GM21447 (cell line): ENCODE data around the gene PRR12.

Source experiments
- ATAC-seq: cut with Tn5 transposase; IDR thresholded peaks from one replicate; pipeline ENCODE4 v1.9.1; 2021; ENCODE audit not compliant: unreplicated experiment

Gene PRR12

GRCh38 chr19:49643466-49643865 lies 52.5 kb downstream of the PRR12 start:
- ATAC-seq: no peak

GRCh38 chr19:49645592-49645991 lies 54.6 kb downstream of the PRR12 start:
- ATAC-seq: no peak

GRCh38 chr19:49645995-49646394 lies 55.0 kb downstream of the PRR12 start:
- ATAC-seq: no peak

DNA sequence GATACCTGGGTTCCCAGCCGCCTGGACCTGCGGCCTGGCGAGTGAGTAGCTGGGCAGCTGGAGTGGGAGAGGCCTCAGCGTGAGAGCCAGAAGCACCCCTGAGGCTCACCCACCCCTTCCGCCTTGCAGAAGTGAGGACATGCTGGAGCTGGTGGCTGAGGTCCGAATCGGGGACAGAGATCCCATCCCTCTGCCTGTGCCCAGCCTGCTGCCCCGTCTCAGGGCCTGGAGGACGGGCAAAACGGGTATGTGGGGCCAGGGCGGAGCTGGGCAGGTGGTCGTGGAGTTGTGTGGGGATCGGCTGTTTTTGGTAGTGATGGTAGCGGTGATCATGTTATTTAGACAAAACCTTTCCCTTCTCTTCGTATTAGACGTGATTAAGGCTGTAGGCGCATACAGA lies 55.6 kb downstream of the PRR12 start:
- no peak for ATAC-seq

GRCh38 chr19:49651029-49651819 lies 60.2 kb downstream of the PRR12 start:
- no peak for ATAC-seq

DNA sequence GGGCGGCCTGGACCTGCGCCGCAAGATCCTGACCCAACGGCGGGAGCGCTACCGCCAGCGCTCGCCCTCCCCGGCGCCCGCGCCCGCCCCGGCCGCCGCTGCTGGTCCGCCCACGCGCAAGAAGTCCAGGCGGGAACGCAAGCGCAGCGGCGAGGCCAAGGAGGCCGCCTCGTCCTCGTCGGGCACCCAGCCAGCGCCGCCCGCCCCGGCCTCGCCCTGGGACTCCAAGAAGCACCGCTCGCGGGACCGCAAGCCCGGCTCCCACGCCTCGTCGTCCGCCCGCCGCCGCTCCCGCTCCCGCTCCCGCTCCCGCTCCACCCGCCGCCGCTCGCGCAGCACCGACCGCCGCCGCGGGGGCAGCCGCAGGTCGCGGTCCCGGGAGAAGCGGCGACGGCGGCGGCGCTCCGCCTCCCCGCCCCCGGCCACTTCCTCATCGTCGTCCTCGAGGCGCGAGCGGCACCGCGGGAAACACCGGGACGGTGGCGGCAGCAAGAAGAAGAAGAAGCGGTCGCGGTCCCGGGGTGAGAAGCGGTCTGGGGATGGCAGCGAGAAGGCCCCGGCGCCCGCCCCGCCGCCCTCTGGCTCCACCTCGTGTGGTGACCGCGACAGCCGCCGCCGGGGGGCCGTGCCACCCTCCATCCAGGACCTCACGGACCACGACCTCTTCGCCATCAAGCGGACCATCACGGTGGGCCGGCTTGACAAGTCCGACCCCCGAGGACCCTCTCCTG lies 61.0 kb downstream of the PRR12 start:
- ATAC-seq: no peak

- ATAC-seq: no peak
Measured at GRCh38 chr19:49652551-49653465, 61.8 kb downstream of the PRR12 start.

DNA sequence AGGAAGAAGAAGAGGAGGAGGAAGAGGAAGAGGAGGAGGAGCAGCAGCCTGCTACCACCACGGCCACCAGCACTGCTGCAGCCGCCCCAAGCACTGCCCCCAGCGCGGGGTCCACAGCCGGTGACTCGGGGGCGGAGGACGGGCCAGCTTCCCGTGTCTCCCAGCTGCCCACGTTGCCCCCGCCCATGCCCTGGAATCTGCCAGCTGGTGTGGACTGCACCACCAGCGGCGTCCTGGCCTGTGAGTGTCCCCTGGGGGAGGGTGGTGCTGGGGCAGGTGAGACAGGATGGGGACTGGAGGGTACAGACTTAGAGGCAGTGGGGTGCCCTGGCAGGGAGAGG lies 62.5 kb downstream of the PRR12 start:
- ATAC-seq: no peak

DNA sequence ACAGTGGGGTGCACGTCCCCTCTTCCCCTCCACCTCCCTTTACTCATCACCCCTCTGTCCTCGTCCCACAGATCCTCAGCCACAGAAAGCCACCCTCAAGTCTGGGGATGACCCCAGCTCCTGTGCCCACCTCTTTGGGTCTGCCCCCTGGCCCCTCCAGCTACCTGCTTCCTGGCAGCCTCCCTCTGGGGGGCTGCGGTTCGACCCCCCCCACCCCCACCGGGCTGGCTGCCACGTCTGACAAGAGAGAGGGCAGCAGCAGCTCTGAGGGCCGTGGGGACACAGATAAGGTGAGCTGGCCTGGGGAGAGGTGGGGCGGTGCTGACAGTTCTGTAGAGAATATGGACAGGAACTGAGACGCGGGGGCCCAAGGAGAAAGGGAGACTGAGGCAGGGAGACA lies 63.6 kb downstream of the PRR12 start:
- no peak for ATAC-seq

DNA sequence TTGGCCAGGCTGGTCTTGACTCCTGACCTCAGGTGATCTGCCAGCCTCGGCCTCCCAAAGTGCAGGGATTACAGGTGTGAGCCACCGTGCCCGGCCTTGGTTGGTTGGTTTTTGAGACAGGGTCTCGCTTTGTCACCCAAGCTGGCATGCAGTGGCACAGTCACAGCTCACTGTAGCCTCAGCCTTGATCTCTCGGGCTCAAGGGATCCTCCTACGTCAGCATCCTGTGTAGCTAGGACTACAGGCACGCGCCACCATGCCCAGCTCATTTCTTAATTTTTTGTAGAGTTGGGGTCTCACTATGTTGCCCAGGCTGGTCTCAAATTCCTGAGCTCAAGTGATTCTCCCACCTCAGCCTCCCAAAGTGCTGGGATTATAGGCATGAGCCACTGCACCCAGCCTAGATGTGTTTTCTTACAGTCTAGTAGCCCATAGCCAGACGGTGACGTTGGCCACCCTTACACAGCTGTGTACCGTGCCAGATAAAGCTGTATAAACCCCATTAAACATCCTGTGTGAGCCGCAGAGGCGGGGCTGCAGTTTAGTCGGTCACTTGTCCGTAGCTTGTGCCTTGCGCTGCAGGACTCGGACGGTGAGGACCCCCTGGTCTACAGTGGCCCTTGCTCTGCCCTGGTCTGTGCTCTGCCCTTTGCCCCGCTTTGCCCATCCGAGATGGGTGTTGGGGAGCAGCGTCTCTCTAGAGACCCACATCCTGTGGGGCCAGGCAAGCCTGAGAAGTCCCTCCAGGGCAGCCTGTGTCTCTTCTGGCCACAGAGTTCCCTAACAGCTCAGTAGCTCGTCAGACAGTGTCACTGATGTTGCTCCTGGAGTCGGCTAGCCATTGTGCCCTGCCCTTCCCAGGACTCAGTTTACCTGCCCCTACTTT lies 64.8 kb downstream of the PRR12 start:
- ATAC-seq: no peak

GRCh38 chr19:49656456-49657109 lies 65.6 kb downstream of the PRR12 start:
- ATAC-seq: no peak

DNA sequence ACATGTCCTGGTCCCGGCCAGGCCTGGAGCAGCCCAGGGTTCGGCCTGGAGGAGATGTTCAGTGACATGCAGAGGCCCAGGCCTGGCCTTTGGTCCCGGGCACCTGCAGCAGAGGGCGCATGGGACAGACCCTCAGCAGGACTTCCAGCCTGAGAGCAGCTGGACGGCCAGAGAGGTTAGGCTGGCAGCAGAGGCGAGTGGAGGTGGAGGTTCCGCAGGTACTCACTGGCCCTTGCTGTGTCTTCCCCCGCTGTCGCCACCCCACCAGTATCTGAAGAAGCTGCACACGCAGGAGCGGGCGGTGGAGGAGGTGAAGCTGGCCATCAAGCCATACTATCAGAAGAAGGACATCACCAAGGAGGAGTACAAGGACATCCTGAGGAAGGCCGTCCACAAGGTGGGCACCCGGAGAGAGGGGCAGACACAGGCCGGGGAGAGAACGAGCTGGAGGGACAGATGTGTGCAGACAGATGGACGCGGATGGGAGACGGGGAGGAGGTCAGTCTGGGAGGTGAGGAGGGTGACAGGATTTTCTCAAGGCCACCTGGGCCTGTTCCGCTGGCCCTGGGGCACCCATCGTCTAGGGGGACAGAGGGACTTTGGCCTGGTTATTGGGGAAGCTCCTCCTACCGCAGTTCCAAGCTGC lies 66.6 kb downstream of the PRR12 start:
- ATAC-seq: no peak

GRCh38 chr19:49658139-49658517 lies 67.1 kb downstream of the PRR12 start:
- no peak for ATAC-seq

- ATAC-seq: no peak
Measured at GRCh38 chr19:49658566-49659442, 67.8 kb downstream of the PRR12 start.

DNA sequence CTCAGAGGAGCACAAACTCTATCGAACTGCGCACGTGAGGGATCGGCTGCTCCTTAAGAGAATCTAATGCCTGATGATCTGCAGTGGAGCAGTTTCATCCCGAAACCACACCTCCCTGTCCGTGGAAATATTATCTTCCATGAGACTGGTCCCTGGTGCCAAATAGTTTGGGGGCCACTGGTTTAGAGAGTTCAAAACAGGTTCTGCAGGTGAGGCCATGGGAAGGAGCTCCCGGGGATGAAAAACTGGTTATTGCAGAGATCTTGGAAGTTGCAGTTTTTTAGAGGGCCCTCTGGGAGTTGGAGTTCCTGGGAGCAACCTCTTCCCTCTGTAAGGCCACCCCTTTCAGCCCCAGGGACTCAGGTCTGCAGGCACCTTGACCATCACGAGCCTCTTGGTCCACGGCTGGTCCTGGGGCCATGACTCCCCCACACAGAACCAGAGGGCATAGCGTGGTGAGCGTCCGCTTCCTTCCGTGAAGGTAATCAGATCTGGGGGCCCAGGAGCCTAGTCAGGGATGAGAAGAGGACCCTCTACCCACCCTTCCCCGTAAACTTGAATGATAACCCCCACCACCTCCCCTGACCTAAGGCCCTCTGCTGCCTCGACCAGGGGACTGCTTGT lies 69.5 kb downstream of the PRR12 start:
- no peak for ATAC-seq

GRCh38 chr19:49662011-49662410 lies 71.0 kb downstream of the PRR12 start:
- ATAC-seq: no peak

- ATAC-seq: no peak
Measured at GRCh38 chr19:49663224-49663623, 72.2 kb downstream of the PRR12 start.
